IPS-18a (cell line): ENCODE measurements around the gene PTGER1.

ENCODE experiments used
- H3K27ac ChIP-seq: one replicate; pipeline ENCODE4 v1.5.1; 2013; ENCODE audit warnings: low read length
- H3K27me3 ChIP-seq: one replicate; pipeline ENCODE4 v1.6.1; 2013; ENCODE audit warnings: mild to moderate bottlenecking, low read length; ENCODE audit not compliant: control insufficient read depth, insufficient read depth
- H3K36me3 ChIP-seq: one replicate; pipeline ENCODE4 v1.6.1; 2013; ENCODE audit warnings: low read depth, low read length; ENCODE audit not compliant: control insufficient read depth
- H3K4me1 ChIP-seq: one replicate; pipeline ENCODE4 v1.6.1; 2013; ENCODE audit warnings: low read depth, low read length; ENCODE audit not compliant: control insufficient read depth
- H3K4me3 ChIP-seq: one replicate; pipeline ENCODE4 v1.5.1; 2013; ENCODE audit warnings: low read length
- H3K9ac ChIP-seq: one replicate; pipeline ENCODE4 v1.6.1; 2013; ENCODE audit warnings: mild to moderate bottlenecking, low read length, moderate library complexity
- H3K9me3 ChIP-seq: one replicate; pipeline ENCODE4 v1.6.1; 2013; ENCODE audit warnings: low read depth, low read length; ENCODE audit not compliant: control insufficient read depth

The PTGER1 gene

DNA sequence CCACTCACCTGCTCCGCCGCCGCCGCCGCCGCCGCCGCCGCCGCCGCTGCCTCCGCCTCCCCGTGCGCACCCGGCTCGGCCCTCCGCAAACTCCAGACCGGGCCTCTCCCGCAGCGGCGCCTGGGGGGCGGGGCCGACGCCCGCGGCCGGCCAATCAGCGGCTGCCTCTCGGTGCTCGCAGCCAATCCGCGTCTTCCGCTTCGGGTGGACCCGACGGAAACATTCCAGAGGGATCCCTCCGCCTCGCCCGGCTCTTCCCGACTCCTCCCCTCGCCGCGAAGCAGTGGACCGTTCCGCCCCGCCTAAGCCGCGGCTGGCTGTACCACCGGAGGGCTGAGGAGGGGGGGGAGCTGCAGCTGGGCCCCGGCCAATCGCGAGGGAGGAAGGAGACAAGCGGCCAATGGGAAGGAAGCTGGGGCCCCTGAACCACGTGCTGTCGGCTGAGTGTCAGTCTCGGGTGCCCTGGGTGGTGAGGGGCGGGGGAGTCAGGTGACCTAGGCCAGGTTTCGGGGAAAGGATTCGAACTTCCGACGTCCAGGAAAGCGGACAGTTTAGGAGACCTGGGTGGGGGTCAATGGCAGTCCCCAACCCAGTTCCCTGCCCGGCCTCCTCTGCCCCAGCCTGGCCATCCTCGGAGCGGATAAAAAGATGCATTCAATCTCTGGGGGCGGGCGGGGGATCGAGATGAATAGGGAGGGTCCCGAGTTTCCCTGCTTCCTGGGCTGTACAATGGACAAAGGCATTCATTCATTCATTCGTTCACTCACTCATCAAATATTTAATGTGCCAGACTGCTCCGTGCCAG lies 21.1 kb upstream of the PTGER1 start, which contains the start of gene GIPC1:
Gene GIPC1 (minus strand): TSS at position 99 of the 805 bp plus-strand sequence. CDS start 13,151 bp downstream, outside the sequence.
- peak within 1 kb of the TSS; percentile 48 for H3K9ac ChIP-seq
- H3K9me3 ChIP-seq = no peaks in the 10 kb centered on the region
- H3K27ac ChIP-seq = no peak within 1 kb of the TSS
- no peaks in the 10 kb centered on the region for H3K36me3 ChIP-seq
- peaks cover 12% of the 10 kb centered on the region for H3K4me1 ChIP-seq
- no peaks in the 10 kb centered on the region for H3K27me3 ChIP-seq
- H3K4me3 ChIP-seq = peak within 1 kb of the TSS; percentile 89

DNA sequence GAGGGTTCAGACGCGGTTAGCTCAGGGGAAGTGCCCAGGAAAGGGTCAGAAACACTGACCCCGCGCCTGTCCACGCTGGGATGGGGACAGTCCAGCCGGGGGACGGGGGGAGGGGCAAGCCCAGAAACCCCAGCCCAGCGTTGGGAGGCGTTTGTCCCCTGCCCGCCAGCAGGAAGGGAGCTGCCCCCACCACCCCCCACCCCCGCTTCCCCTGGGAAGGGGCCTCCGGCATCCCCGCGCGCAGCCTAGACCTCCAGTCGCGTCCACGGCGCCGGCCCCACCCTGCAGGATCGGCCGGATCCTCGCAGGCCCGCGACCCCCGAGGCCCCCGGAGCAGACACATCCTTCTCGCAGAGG lies 20.5 kb upstream of the PTGER1 start:
- H3K9me3 ChIP-seq = no peaks in the 10 kb centered on the region
- no peak overlapping the region for H3K27ac ChIP-seq
- peak overlapping the region; percentile 48 for H3K9ac ChIP-seq

DNA sequence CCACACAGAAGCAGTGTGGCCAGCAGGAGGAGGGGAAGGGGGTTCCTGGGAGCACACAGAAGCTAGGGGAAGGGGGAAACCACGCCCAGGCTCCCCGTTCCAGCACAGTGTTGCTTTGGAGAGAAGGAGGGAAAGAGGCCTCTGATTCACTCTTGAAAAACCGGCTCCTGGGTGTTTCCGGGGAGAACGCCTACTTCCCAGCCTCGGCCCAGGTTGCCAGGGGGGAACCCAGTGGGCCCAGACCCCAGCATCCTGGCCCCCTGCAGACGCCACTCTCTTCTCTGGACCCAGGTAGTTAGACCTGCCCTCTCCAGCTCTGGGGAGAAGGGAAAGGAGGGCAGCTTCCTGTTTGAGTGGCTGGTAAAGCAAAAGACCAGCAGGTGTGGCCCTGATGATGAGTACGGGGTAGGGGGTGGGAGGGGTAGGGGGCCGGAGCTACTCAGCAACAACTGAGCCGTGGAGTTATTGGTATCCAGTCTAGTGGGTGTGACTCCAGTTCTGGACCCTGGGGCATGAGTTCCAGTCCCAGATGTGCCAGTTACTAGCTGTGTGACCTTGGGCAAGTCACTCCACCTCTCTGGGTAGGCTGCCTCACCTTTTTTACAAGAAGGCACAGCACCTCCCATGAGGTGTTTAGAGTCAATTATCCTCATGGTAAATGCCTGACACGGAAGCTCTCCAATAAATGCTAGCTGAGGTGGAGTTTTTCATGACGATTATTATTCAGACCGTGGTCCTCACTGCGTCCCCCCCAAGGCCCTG lies 19.9 kb upstream of the PTGER1 start:
- Histone ChIP-seq H3K27me3 (no peaks in the 10 kb centered on the region), H3K27ac (no peak overlapping the region), H3K9me3 (no peaks in the 10 kb centered on the region), H3K4me1 (peaks cover 12% of the 10 kb centered on the region), H3K9ac (peak overlapping the region; percentile 48), H3K4me3 (peak overlapping the region; percentile 89), H3K36me3 (no peaks in the 10 kb centered on the region)

More for the DNA sequence above, 20.5 kb upstream of the PTGER1 start:
- Histone ChIP-seq H3K4me3 (peak overlapping the region; percentile 89), H3K27me3 (no peaks in the 10 kb centered on the region), H3K36me3 (no peaks in the 10 kb centered on the region), H3K4me1 (peaks cover 12% of the 10 kb centered on the region)

DNA sequence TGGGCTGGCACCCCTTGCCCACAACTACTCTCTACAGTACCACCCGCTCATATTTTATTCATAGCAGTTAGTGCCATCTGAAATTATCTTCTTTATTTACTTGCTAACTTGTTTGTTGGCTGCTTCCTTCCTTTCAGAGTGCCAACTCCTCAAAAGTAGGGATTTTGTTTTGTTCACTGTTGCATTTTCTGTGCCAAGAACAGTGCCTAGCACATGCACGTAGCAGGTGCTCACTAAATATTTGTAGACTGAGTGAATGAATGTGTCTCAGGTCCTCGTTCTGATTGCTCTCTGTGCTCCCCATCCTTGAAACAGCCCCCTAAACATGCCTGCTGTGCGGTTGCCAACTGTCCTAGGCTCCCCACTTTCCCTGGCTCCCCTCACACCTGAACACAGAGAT lies 19.3 kb upstream of the PTGER1 start:
- H3K4me3 ChIP-seq = no peak overlapping the region
- no peaks in the 10 kb centered on the region for H3K27me3 ChIP-seq
- H3K36me3 ChIP-seq = peaks cover 6% of the 10 kb centered on the region
- peaks cover 12% of the 10 kb centered on the region for H3K4me1 ChIP-seq
- no peak overlapping the region for H3K9ac ChIP-seq
- no peaks in the 10 kb centered on the region for H3K9me3 ChIP-seq
- H3K27ac ChIP-seq = no peak overlapping the region

DNA sequence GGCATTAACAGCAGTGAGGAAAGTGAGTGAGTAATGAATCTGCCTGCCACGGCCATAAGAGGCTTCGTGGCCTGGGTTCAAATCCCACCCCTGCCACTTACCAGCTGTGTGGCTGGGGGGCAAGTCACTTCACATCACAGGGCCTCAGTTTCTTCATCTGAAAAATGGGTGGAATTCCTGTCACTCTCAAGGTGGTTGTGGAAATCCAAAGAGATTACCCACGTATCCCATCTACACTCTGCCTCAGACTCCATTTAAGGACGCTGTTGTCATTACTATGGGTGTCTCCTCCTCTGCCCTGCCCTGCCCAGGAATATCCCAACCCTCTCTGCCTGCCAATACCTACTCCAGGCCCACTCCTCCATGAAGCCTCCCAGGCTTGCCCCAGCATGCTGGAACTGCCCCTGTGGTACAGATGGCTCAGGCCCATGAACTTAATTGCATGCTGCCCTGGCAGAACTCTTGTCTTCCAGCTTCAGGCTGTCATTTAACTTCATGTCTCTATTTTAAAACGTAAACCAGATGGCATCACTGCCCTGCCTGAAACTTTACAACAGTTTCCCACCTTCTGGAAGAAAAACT lies 17.7 kb upstream of the PTGER1 start:
- H3K4me1 ChIP-seq = peaks cover 12% of the 10 kb centered on the region
- H3K27ac ChIP-seq = no peak overlapping the region
- H3K9me3 ChIP-seq = no peaks in the 10 kb centered on the region
- H3K9ac ChIP-seq = no peak overlapping the region
- H3K36me3 ChIP-seq = peaks cover 11% of the 10 kb centered on the region
- no peaks in the 10 kb centered on the region for H3K27me3 ChIP-seq
- H3K4me3 ChIP-seq = no peak overlapping the region

DNA sequence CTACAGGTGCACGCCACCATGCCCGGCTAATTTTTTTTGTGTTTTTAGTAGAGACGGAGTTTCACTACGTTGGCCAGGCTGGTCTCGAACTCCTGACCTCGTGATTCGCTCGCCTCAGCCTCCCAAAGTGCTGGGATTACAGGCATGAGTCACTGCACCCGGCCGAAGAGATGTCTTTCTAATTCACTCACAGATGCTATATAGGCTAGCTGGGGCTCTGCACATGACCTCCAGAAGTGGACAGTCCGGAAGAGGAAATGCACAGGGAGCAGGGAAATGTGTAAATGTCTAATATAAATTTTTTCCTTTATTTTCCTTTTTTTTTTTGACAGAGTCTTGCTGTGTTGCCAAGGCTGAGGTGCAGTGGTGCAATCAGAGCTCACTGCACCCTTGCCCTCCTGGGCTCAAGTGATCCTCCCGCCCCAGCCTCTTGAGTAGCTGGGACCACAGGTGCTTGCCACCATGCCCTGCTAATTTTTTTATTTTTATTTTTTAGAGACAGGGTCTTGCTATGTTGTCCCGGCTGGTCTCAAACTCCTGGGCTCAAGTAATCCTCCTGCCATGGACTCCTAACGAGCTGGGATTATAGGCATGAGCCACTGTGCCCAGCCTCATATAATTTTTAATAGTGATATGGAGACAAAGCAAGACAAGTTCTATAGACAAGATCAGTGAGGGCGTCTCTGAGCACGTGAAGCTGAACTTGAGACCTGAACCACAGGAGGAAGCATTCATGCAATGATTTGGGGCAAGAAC lies 12.4 kb upstream of the PTGER1 start:
- H3K9ac ChIP-seq = no peak overlapping the region
- H3K4me3 ChIP-seq = no peak overlapping the region
- H3K27ac ChIP-seq = no peak overlapping the region
- no peaks in the 10 kb centered on the region for H3K4me1 ChIP-seq
- H3K9me3 ChIP-seq = no peaks in the 10 kb centered on the region
- peaks cover 11% of the 10 kb centered on the region for H3K36me3 ChIP-seq
- no peaks in the 10 kb centered on the region for H3K27me3 ChIP-seq

DNA sequence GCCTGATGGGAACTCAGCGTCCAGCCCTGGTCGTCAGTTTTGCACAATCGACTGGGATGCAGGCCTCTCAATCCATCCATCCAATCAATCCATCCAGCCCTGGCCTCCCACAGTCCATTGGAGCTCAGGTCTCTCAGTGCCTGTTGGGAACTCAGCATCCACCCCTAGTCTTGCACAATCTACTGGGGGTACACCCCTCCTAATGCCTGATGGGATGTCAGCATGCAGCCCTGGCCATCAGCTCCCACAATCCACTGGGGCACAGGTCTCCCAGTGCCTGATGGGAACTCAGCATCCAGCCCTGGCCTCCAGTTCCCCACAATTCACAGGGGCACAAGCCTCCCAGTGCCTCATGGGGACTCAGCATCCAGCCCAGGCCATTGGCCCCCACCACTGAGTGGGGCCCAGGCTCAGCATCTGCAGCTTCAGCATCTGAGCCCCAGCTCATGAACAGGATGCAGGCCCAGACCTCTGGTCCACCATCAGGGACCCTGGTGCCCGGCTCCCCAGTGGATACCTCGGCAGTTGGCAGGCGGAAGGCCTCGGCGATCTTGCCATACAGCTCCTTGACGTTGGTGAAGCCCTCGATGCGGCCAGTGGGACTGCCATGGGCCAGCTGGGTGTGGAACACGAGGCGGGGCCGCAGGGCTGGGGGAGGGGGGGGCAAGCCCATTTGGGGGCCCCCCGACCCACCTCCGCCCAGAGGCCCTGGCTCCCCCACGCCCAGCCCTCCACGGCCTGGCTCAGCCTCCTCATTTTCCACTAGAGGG lies 7.2 kb upstream of the PTGER1 start:
- no peak overlapping the region for H3K9ac ChIP-seq
- H3K27me3 ChIP-seq = no peaks in the 10 kb centered on the region
- peaks cover 11% of the 10 kb centered on the region for H3K36me3 ChIP-seq
- no peak overlapping the region for H3K27ac ChIP-seq
- no peaks in the 10 kb centered on the region for H3K4me1 ChIP-seq
- no peaks in the 10 kb centered on the region for H3K9me3 ChIP-seq
- no peak overlapping the region for H3K4me3 ChIP-seq

DNA sequence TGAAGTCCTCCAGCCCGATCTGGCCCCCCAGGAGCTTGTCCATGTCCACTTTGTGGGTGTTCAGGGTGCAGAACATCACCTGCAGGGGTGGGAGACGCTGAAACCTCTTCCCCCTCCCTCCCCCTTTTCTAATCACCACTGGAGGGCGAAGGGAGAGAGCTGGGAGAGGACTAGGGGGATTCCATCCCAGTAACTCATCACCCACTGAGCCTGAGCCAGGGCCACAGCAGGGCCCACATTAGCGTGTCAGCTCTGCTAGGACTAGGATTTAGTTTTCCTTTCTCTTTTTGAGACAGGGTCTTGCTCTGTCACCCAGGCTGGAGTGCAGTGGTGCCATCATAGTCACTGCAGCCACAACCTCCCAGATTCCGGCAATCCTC lies 5.5 kb upstream of the PTGER1 start:
- Histone ChIP-seq H3K36me3 (peaks cover 11% of the 10 kb centered on the region), H3K9ac (no peak overlapping the region), H3K9me3 (no peaks in the 10 kb centered on the region), H3K4me3 (no peak overlapping the region), H3K27me3 (no peaks in the 10 kb centered on the region), H3K4me1 (no peaks in the 10 kb centered on the region), H3K27ac (no peak overlapping the region)

DNA sequence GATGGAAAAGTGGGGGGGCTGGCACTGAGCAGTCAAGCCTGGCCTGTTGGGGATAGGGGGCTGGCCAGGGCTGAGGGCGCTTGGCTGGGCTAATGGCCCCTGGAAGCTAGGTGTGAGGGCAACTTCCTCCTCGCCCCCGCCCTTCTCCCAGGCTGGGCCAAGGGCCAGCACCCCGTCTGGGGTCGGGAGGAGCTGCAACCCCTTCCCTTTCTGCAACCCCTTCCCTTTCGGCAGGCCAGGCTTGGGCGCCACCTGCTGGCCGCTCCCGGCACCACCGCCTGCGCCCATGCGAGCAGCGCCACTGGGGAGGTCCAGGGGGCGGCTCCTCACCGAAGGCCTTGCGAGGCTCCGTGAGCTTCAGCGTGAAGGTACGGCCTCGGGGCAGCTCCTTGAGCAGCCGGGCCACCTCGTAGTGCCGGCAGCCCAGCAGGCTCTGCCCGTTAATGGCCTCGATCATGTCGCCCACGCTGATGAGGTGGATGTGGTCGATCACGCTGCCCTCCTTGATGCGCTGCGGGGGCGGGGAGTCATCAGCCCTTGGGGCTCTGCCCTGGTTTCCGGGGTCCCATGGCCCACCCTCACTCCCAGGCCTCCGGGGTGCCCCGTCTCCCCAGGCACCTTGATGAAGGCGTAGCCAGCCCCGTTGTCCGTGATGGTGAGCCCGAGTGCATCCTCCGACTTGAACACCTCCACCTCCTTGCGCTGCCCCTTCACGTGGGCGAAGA lies 5.0 kb upstream of the PTGER1 start:
- no peaks in the 10 kb centered on the region for H3K4me1 ChIP-seq
- H3K9me3 ChIP-seq = no peaks in the 10 kb centered on the region
- no peak overlapping the region for H3K9ac ChIP-seq
- H3K27me3 ChIP-seq = no peaks in the 10 kb centered on the region
- no peak overlapping the region for H3K4me3 ChIP-seq
- peaks cover 11% of the 10 kb centered on the region for H3K36me3 ChIP-seq
- H3K27ac ChIP-seq = no peak overlapping the region

DNA sequence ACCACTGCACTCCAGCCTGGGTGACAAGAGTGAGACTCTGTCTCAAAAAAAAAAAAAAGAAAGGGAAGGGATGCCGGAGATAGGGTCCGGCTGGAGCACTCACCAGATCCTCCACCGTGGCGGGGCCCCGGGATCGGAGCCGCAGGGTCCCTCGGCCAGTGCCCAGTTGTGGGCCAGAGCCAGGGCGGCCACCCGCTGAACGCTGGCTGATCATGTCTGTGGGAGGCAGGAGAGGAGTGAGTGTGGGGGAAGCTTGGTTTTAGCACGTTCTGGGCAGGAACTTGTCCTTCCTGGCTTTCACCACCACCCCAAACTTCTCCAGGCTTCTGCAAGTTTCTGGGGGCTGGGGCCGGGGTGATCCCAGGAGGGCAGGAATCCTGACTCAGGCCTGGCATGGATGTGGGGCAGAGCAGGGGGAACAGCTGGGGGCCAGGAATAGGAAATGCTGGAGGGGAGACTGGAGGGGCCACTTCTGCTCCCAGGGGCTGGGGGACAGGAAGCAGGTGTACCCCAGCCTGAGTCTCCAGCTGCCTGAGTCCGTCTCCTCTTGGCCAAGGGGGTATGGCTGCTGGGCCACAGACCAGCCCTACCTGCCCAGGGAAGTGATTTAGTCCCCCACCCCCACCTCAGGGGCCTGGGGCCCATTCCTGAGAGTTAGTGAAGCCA lies 4.3 kb upstream of the PTGER1 start:
- no peaks in the 10 kb centered on the region for H3K9me3 ChIP-seq
- H3K9ac ChIP-seq = no peak overlapping the region
- H3K4me1 ChIP-seq = peaks cover 3% of the 10 kb centered on the region
- no peak overlapping the region for H3K27ac ChIP-seq
- no peak overlapping the region for H3K4me3 ChIP-seq
- H3K36me3 ChIP-seq = peaks cover 11% of the 10 kb centered on the region
- H3K27me3 ChIP-seq = no peaks in the 10 kb centered on the region
